Stimulated activated CD8-positive, alpha-beta memory T cell treated with anti-CD3 and anti-CD28 coated beads, Interleukin-4, amount 100 ng/mL, for 1 hour (primary cell): ENCODE results near the gene MEG3.
"Not testable (repeated sequence)": the region's sequence is repeated elsewhere in the genome, so short reads cannot be mapped to it uniquely, and the experiment has no call there.

Experiments
- DNase-seq, 2 donors: peaks; one replicate each; pipeline ENCODE4 v3.0.0-alpha.2; 2020; ENCODE audit warnings: low read depth in 2 of 2, low spot score in 1 of 2

MEG3 gene

DNA sequence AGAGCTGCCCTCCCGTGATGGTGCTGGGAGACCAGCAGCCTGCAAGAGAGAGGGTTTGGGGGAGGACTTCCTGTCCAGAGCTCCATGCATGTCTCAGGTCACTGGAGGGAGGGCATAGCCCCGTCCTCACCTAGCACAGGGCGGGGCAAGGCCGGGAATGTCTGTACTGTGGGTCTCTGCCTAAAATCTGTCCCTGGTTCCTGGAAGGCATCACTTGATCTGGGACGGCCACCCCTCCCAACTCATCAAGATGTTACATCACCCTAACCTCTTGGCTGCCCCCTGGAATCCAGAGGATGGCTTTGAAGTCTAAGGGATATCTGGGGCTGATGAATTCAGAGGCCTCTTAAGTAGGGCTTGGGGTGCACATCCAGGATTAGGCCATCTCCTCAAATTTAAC, 37.0 kb upstream of the MEG3 start:
- no peak for DNase-seq

- DNase-seq, result no peak
Measured at GRCh38 chr14:100789460-100790417, 36.2 kb upstream of the MEG3 start.

- DNase-seq, result no peak
Measured at GRCh38 chr14:100790502-100791347, 35.2 kb upstream of the MEG3 start.

GRCh38 chr14:100791348-100791735, 34.6 kb upstream of the MEG3 start:
- no peak for DNase-seq

DNA sequence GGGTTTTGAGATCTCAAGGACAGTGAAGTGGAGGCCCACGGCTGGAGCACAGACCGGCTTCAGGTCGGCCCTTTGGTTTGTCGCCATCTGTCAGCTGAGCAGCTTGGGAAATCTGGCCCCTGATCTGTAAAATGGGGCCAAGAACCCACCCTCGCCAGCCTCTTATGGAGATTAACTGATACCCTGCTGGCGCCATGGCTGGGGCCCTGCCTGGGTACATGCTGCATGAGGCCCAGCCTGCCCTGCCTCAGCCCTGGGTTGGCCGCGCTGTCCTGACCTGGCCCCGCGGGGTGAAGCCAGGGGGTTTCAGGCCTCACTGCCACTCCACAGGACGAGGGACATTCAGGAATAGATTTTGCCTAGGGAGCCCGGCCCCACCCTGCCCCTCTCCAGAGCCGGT, 33.9 kb upstream of the MEG3 start:
- DNase-seq, result no peak

- DNase-seq, result no peak
Measured at GRCh38 chr14:100796946-100797345, 29.0 kb upstream of the MEG3 start.

DNA sequence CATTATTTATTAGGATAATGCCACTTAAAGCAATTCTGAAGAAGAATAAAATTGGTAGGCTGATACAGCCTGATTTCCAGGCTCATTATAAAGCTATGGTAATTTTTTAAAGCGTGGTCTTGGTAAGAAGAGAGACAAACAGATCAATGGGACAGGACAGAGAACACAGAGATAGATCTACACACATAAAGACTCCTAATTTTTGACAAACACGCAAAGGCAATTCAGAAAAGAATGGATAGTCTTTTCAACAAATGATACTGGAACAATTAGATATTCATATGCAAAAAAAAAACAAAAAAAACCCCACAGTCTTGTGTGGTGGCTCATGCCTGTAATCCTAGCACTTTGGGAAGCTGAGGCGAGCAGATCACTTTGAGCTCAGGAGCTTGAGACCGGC, 25.9 kb upstream of the MEG3 start:
- DNase-seq, result no peak

GRCh38 chr14:100801433-100801832, 24.5 kb upstream of the MEG3 start:
- not testable (repeated sequence) for DNase-seq

DNA sequence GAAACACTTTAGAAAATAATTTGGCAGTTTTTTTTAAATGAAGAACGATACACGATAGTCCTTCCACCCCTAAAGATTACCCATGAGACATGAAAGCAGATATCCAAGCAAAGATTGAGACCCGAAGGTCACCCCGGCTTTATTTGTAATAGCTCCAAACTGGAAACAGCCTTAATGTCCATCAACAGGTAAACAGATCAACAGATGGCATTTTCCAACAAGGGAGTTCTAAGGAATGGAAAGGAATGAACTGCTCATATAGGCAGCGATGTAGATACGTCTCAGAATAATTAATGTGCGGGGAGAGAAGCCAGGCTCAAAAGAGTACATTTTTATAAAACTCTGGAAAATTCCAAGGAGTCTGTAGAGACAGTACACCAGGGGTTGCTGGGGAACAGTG, 23.7 kb upstream of the MEG3 start:
- no peak for DNase-seq

GRCh38 chr14:100802766-100803165, 23.2 kb upstream of the MEG3 start:
- no peak for DNase-seq

DNA sequence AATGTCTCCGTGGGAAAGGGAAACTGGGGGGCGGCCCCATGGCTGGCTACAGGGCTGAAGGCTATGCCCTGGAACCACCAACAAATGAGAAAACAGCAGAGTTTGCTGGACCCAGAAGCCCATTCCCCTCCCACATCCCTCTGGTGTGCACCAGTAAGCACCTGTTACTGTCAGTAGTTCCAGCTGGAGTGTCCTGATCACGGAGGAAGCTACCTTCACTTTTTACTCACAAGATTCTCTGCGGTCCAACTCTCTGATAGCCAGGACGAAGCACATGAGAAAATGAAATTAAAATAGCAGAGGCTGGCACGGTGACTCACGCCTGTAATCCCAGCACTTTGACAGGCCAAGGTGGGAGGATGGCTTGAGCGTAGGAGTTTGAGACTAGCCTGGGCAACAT, 22.7 kb upstream of the MEG3 start:
- no peak for DNase-seq

- no peak for DNase-seq
Measured at GRCh38 chr14:100803676-100804075, 22.2 kb upstream of the MEG3 start.

DNA sequence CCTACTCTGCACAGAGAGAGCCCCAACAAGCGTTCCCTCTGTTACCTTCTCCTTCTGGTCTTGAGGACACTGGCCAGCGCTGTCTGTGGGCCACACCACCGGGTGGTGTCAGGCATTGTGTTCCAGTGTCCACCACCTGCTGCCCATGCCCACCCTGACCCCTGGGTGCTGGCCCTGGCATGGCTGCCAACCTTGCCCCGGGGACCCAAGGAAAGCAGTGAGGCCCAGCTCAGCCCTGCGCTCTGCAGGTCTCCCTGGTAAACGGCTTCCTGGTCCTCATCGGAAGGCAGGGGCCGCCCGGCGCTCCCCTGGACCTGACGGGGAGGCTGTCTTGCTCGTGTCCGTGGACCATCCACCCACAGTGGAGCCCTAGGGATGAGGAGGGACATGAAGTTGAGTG, 21.8 kb upstream of the MEG3 start:
- no peak for DNase-seq

DNA sequence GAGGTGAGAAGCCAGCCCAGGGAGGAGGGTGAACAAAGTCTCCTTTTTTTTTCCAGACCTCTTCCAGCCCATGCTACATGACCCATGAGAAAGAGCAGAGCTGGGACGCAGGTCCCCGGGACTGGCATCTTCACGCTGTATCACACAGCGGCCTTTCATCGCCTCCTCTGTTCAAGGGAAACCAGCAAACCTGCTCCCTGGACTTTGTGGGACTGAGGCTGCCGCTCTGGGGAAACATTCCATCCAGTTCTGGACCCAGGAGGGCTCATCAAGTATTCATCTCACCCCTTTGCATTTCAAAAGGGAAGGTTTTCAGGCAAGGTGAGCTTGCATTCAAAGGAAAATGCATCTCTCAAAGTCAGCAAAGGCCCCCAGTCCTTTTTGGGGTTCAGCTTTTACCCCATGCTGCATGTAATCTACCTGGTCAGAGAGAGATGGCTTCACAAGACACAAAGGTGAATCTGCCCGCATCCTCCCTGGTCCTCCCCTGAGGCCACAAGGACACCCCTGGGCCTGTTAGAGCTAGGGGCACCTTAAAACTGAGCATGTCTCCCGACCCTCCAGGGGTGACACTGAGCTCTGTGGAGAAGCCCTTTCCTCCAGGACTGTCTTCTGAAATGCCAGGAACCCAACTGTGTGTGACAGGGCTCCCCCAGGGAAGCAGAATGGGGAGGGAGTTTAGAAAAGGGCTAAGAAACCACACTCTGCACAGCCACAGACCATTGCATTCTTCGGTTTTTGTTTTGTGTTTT, 21.2 kb upstream of the MEG3 start:
- DNase-seq, result no peak

- DNase-seq, result no peak
Measured at GRCh38 chr14:100806386-100806785, 19.5 kb upstream of the MEG3 start.

DNA sequence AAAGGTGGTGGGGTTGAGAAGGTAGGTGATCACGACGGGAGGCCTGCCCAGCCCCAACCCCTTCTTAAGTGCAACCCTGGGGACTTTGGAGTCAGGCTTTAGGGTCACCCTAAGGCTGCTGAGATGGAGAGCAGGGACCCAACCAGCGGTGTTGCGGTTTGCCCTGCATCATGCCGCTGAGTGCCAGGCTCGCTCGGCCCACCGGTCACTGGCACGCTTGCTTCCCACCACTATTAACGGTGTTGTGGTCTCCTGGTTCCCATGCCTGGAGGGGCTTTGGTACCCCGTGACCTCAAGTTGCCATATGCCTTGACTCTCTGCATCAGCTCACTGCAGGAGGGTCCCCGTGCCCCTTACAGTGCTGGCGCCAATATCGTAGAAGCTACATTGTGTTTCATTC, 18.4 kb upstream of the MEG3 start:
- DNase-seq, result no peak

GRCh38 chr14:100807979-100808734, 17.8 kb upstream of the MEG3 start:
- no peak for DNase-seq

DNA sequence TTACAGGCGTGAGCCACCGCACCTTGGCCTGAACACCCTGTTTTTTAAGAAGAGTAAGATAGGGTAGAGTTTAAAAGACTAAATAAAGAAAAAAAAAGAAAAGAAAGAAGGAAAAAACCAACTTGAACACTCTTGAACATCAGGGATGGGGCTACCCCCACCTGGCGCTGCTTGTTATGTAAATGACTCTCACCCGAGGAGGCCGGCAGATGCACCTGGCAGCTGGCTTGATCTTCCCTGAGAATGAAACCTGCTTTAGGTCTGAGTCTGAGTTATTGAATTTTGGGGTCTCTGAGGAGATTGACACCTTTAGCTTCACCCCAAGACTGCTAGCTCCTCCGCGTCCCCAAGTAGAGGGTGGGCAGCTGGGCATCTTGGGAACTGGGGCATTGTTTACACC, 15.5 kb upstream of the MEG3 start:
- DNase-seq, result no peak

DNA sequence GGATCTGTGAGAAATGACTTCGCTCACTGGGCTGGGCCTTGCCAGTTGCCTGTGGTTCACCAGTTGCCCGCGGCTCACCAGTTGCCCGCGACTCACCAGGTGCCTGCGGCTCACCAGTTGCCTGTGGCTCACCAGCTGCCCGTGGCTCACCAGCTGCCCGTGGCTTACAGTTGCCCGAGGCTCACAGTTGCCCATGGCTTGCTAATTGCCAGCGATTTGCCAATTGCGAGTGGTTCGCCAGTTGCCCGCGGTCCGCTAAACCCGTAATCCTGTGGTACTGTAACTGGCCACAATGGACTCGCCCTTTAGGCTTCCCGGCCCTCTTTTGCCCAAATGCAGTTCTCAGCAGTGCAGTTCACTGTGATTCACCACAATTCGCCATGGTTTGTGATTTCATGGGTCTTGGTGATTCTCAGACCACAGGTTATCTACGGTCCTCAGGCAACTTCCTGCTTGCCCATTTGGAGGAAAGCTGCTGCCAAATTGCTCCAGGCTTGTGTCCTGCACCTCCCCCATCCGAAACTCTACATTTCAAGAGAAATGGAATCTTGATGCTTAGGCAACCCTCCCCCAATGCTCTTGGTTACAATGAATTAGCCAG, 15.0 kb upstream of the MEG3 start:
- DNase-seq, result no peak

DNA sequence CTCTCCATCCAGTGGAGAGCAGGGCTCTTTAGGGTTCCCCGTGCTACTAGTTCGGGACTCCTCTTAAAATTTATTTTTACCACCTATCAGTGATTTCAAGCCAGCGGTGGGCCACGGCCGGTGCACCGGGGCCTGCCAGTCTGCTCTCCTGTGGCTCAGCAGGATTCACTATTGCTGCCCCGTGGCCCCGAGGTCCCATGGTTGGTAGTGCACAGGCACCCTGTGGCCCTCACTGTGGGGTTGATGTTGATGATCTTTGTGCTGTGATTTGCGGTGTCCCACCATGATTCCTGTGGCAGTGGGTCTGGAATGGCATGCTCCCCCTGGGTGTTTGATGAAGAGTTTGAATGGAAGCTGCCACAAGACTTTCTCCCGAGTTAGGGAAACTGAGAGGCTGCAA, 12.6 kb upstream of the MEG3 start:
- DNase-seq, result no peak
